ENCODE measurements around the gene NSL1.
"Not testable (repeated sequence)": the region's sequence is repeated elsewhere in the genome, so short reads cannot be mapped to it uniquely, and the experiment has no call there.

NSL1 gene

GRCh38 chr1:212781225-212781624, 10.4 kb downstream of the NSL1 start:
- Histone ChIP-seq H3K79me2 (ENCODE audit: insufficient read depth, low read length) (no peaks in the 10 kb centered on the region), H2AFZ (ENCODE audit: low read depth, low read length) (no peak overlapping the region), H3K27ac (ENCODE audit: low read length) (no peak overlapping the region), H3K9me3 (ENCODE audit: insufficient read depth, low read length, severe bottlenecking) (no peaks in the 10 kb centered on the region), H3K36me3 (ENCODE audit: insufficient read depth, low read length) (peaks cover 50% of the 10 kb centered on the region), H3K9ac (ENCODE audit: low read depth, low read length) (no peak overlapping the region), H3K4me2 (ENCODE audit: insufficient read depth, low read length) (no peak overlapping the region), H3K4me3 (ENCODE audit: low read depth in 1 of 2, low read length in 2 of 2) (no peak overlapping the region), H3K4me1 (ENCODE audit: insufficient read depth, low read length) (no peaks in the 10 kb centered on the region), H3K27me3 (ENCODE audit: insufficient read depth, low read length, poor library complexity) (no peaks in the 10 kb centered on the region), H4K20me1 (ENCODE audit: insufficient read depth, low read length) (no peaks in the 10 kb centered on the region)
- no peak for DNase-seq
- ATAC-seq (ENCODE audit: insufficient read depth, low read depth): no peak
- no peak for TF ChIP-seq EZH2 (IDR thresholded peaks at IDR 0.05; ENCODE audit: borderline replicate concordance, low read depth, low read length, severe bottlenecking)
- TF ChIP-seq, protein P1, sequence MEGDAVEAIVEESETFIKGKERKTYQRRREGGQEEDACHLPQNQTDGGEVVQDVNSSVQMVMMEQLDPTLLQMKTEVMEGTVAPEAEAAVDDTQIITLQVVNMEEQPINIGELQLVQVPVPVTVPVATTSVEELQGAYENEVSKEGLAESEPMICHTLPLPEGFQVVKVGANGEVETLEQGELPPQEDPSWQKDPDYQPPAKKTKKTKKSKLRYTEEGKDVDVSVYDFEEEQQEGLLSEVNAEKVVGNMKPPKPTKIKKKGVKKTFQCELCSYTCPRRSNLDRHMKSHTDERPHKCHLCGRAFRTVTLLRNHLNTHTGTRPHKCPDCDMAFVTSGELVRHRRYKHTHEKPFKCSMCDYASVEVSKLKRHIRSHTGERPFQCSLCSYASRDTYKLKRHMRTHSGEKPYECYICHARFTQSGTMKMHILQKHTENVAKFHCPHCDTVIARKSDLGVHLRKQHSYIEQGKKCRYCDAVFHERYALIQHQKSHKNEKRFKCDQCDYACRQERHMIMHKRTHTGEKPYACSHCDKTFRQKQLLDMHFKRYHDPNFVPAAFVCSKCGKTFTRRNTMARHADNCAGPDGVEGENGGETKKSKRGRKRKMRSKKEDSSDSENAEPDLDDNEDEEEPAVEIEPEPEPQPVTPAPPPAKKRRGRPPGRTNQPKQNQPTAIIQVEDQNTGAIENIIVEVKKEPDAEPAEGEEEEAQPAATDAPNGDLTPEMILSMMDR (IDR thresholded peaks at IDR 0.05; ENCODE audit: borderline replicate concordance, extremely low read depth, low read length, poor library complexity, severe bottlenecking): no peak

DNA sequence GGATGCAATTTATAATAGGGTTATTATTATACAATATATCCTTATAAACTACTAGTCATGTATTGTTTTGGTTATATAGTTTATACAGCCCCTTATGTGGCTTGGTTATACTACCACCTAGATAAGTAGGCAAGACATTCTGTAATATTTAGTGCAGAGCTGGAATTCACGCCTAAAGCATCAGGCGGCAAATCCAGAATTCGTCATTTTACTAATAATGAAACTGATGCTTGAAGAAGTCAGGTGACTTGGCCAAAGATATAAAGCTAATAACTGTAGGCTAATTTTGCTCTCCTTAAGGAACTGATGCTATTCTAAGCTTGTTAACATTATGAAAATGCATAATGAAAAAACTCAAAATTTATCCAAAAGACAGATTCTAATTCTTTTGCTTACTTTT, 10.8 kb downstream of the NSL1 start:
- no peaks in the 10 kb centered on the region for H4K20me1 ChIP-seq (ENCODE audit: insufficient read depth, low read length)
- no peak for ATAC-seq (ENCODE audit: insufficient read depth, low read depth)
- no peaks in the 10 kb centered on the region for H3K9me3 ChIP-seq (ENCODE audit: insufficient read depth, low read length, severe bottlenecking)
- no peak overlapping the region for H3K9ac ChIP-seq (ENCODE audit: low read depth, low read length)
- H3K27ac ChIP-seq (ENCODE audit: low read length): no peak overlapping the region
- no peaks in the 10 kb centered on the region for H3K27me3 ChIP-seq (ENCODE audit: insufficient read depth, low read length, poor library complexity)
- no peak for DNase-seq
- H3K4me2 ChIP-seq (ENCODE audit: insufficient read depth, low read length): no peak overlapping the region
- peaks cover 47% of the 10 kb centered on the region for H3K36me3 ChIP-seq (ENCODE audit: insufficient read depth, low read length)
- no peak overlapping the region for H3K4me3 ChIP-seq (ENCODE audit: low read depth in 1 of 2, low read length in 2 of 2)
- H3K79me2 ChIP-seq (ENCODE audit: insufficient read depth, low read length): no peaks in the 10 kb centered on the region
- TF ChIP-seq EZH2 (IDR thresholded peaks at IDR 0.05; ENCODE audit: borderline replicate concordance, low read depth, low read length, severe bottlenecking): no peak
- TF ChIP-seq, protein P1 (IDR thresholded peaks at IDR 0.05; ENCODE audit: borderline replicate concordance, extremely low read depth, low read length, poor library complexity, severe bottlenecking): no peak
- H2AFZ ChIP-seq (ENCODE audit: low read depth, low read length): no peak overlapping the region
- H3K4me1 ChIP-seq (ENCODE audit: insufficient read depth, low read length): no peaks in the 10 kb centered on the region

DNA sequence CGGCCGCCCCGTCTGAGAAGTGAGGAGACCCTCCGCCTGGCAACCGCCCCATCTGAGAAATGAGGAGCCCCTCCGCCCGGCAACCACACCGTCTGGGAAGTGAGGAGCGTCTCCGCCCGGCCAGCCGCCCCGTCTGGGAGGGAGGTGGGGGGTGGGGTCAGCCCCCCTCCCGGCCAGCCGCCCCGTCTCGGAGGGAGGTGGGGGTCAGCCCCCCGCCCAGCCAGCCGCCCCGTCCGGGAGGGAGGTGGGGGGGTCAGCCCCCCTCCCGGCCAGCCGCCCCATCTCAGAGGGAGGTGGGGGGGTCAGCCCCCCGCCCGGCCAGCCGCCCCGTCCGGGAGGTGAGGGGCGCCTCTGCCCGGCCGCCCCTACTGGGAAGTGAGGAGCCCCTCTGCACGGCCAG, 12.5 kb downstream of the NSL1 start:
- not testable (repeated sequence) for H3K27ac ChIP-seq (ENCODE audit: low read length); H3K4me1 ChIP-seq (ENCODE audit: insufficient read depth, low read length); DNase-seq; H3K4me2 ChIP-seq (ENCODE audit: insufficient read depth, low read length); H4K20me1 ChIP-seq (ENCODE audit: insufficient read depth, low read length); H3K27me3 ChIP-seq (ENCODE audit: insufficient read depth, low read length, poor library complexity); H3K9me3 ChIP-seq (ENCODE audit: insufficient read depth, low read length, severe bottlenecking); H3K4me3 ChIP-seq (ENCODE audit: low read depth in 1 of 2, low read length in 2 of 2); H2AFZ ChIP-seq (ENCODE audit: low read depth, low read length); H3K79me2 ChIP-seq (ENCODE audit: insufficient read depth, low read length); H3K9ac ChIP-seq (ENCODE audit: low read depth, low read length); ATAC-seq (ENCODE audit: insufficient read depth, low read depth)
- peaks cover 44% of the 10 kb centered on the region for H3K36me3 ChIP-seq (ENCODE audit: insufficient read depth, low read length)

GRCh38 chr1:212777151-212777550, 14.4 kb downstream of the NSL1 start:
- no peaks in the 10 kb centered on the region for H3K9me3 ChIP-seq (ENCODE audit: insufficient read depth, low read length, severe bottlenecking)
- no peak overlapping the region for H2AFZ ChIP-seq (ENCODE audit: low read depth, low read length)
- no peaks in the 10 kb centered on the region for H3K4me1 ChIP-seq (ENCODE audit: insufficient read depth, low read length)
- no peak overlapping the region for H3K4me3 ChIP-seq (ENCODE audit: low read depth in 1 of 2, low read length in 2 of 2)
- H3K27me3 ChIP-seq (ENCODE audit: insufficient read depth, low read length, poor library complexity): no peaks in the 10 kb centered on the region
- peaks cover 35% of the 10 kb centered on the region for H3K36me3 ChIP-seq (ENCODE audit: insufficient read depth, low read length)
- no peak overlapping the region for H3K27ac ChIP-seq (ENCODE audit: low read length)
- H3K79me2 ChIP-seq (ENCODE audit: insufficient read depth, low read length): peaks cover 2% of the 10 kb centered on the region; the same call in 1 of the 2 replicates
- ATAC-seq (ENCODE audit: insufficient read depth, low read depth) (no peak), DNase-seq (no peak)
- H3K4me2 ChIP-seq (ENCODE audit: insufficient read depth, low read length): no peak overlapping the region
- TF ChIP-seq, protein P1 (IDR thresholded peaks at IDR 0.05; ENCODE audit: borderline replicate concordance, extremely low read depth, low read length, poor library complexity, severe bottlenecking): no peak
- TF ChIP-seq EZH2 (IDR thresholded peaks at IDR 0.05; ENCODE audit: borderline replicate concordance, low read depth, low read length, severe bottlenecking): no peak
- no peak overlapping the region for H3K9ac ChIP-seq (ENCODE audit: low read depth, low read length)
- no peaks in the 10 kb centered on the region for H4K20me1 ChIP-seq (ENCODE audit: insufficient read depth, low read length)
